Esophagus squamous epithelium (tissue), 4 donors: ENCODE results near the gene MYOCD.

ENCODE experiments used
- POLR2A ChIP-seq, 4 donors: fragments of 450-650 bp; IDR thresholded peaks; one replicate each; pipeline ENCODE4 v1.6.1; 2017; ENCODE audit warnings: antibody characterized with exemption in 4 of 4, mild to moderate bottlenecking in 4 of 4, moderate library complexity in 3 of 4
- TF ChIP-seq, protein P1 (sequence below), 6 experiments: fragments of 450-650 bp in 4 of 6; fragments of 200-600 bp in 2 of 6; sonication (generic) in 2 of 6; IDR thresholded peaks; one replicate each; pipeline ENCODE4 v1.5.1; 2016 to 2019; ENCODE audit warnings: antibody characterized with exemption in 6 of 6, mild to moderate bottlenecking in 4 of 6, moderate library complexity in 4 of 6

DNA sequence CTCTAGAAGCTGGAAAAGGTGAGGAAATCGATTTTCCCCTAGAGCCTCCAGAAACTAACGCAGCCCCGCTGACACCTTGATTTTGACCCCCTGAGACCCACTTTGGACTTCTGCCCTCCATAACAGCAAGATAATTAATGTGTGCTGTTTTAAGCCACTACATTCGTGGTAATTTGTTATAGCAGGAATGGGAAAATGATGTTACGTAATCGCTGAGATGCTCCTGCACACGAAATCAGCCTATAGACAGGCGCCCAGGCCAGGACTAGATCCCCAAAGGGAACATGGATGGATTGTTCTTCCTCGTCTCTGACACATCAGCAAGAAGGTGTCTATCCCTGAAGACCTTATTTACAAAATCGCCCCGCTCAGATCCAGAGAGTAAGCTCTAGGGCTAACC lies 1.4 kb upstream of the MYOCD start:
- no peak for TF ChIP-seq POLR2A (IDR thresholded peaks at IDR 0.05)
- TF ChIP-seq, protein P1, sequence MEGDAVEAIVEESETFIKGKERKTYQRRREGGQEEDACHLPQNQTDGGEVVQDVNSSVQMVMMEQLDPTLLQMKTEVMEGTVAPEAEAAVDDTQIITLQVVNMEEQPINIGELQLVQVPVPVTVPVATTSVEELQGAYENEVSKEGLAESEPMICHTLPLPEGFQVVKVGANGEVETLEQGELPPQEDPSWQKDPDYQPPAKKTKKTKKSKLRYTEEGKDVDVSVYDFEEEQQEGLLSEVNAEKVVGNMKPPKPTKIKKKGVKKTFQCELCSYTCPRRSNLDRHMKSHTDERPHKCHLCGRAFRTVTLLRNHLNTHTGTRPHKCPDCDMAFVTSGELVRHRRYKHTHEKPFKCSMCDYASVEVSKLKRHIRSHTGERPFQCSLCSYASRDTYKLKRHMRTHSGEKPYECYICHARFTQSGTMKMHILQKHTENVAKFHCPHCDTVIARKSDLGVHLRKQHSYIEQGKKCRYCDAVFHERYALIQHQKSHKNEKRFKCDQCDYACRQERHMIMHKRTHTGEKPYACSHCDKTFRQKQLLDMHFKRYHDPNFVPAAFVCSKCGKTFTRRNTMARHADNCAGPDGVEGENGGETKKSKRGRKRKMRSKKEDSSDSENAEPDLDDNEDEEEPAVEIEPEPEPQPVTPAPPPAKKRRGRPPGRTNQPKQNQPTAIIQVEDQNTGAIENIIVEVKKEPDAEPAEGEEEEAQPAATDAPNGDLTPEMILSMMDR (IDR thresholded peaks at IDR 0.05), result no peak
